H1 (cell line): Measurements from ENCODE around the gene PCP4. TPM values are rescaled to one million over a fixed set of nuclear protein-coding genes. Genes with fewer than 3 reads are reported as not detected.

Experiments
- CTCF ChIA-PET: fragments of 300-600 bp; sonication (Branson Sonifier 250); formaldehyde crosslinking; loops from one replicate; lab custom pipeline; 2021; ENCODE audit not compliant: partially characterized antibody; lab: Charles Lee
- POLR2A ChIA-PET: fragments of 300-600 bp; sonication (Branson Sonifier 250); formaldehyde crosslinking; loops from one replicate; lab custom pipeline; 2021; ENCODE audit warnings: inconsistent platforms; ENCODE audit not compliant: partially characterized antibody; lab: Charles Lee
- DNase-seq, 2 experiments: peaks; one replicate each; pipeline versions ENCODE4 v3.0.0 to v3.0.0-alpha.2; 2010 to 2022; ENCODE audit warnings: low spot score in 2 of 2, low read depth in 1 of 2, mixed read lengths in 1 of 2
- FAIRE-seq: peaks from 2 replicates; lab custom pipeline; 2011; peaks lifted over from hg19 to GRCh38; lab: Jason Lieb, UNC
- H2AFZ ChIP-seq: 2 replicates; pipeline ENCODE4 v1.8.1; 2012; ENCODE audit warnings: low read length, inconsistent platforms
- H2AK5ac ChIP-seq: 2 replicates; pipeline ENCODE4 v1.6.1; 2013; ENCODE audit warnings: low read depth, low read length
- H2BK120ac ChIP-seq: replicated peaks from 2 replicates; pipeline ENCODE3; 2013; ENCODE audit warnings: low read depth, low read length, inconsistent platforms
- H2BK12ac ChIP-seq: 2 replicates; pipeline ENCODE4 v1.6.1; 2013; ENCODE audit warnings: low read depth, low read length
- H2BK15ac ChIP-seq: 2 replicates; pipeline ENCODE4 v1.6.1; 2013; ENCODE audit warnings: low read length
- H2BK20ac ChIP-seq: 2 replicates; pipeline ENCODE4 v1.6.1; 2013; ENCODE audit warnings: low read length
- H2BK5ac ChIP-seq: 2 replicates; pipeline ENCODE4 v1.6.1; 2013; ENCODE audit warnings: low read depth, low read length
- H3K14ac ChIP-seq: 2 replicates; pipeline ENCODE4 v1.6.1; 2013; ENCODE audit warnings: inconsistent platforms; ENCODE audit not compliant: insufficient read length
- H3K18ac ChIP-seq: 2 replicates; pipeline ENCODE4 v1.6.1; 2013; ENCODE audit warnings: low read length; ENCODE audit errors: extremely low read depth
- H3K23ac ChIP-seq: 2 replicates; pipeline ENCODE4 v1.6.1; 2013; ENCODE audit warnings: inconsistent platforms; ENCODE audit not compliant: insufficient read length
- H3K23me2 ChIP-seq: 2 replicates; pipeline ENCODE4 v1.6.1; 2013; ENCODE audit warnings: low read depth, low read length
- H3K27ac ChIP-seq: 2 replicates; pipeline ENCODE4 v1.6.1; 2011; ENCODE audit warnings: low read depth, low read length, inconsistent platforms
- H3K27me3 ChIP-seq, 4 experiments: replicated peaks in 1 of 4; 1 replicate in 1 of 4; 2 replicates in 3 of 4; pipeline versions ENCODE4 v1.6.1 to v1.8.1; 2011 to 2013; ENCODE audit warnings: low read length in 3 of 4, mild to moderate bottlenecking in 3 of 4, inconsistent platforms in 2 of 4, mixed read lengths in 2 of 4, moderate library complexity in 1 of 4; ENCODE audit not compliant: control insufficient read depth in 3 of 4, insufficient read depth in 3 of 4; ENCODE audit errors: extremely low read depth in 1 of 4
- H3K36me3 ChIP-seq, 4 experiments: 2 replicates each; pipeline versions ENCODE4 v1.6.1 to v1.8.1; 2011 to 2013; ENCODE audit warnings: mild to moderate bottlenecking in 4 of 4, low read length in 3 of 4, moderate library complexity in 2 of 4, control low read depth in 1 of 4, inconsistent platforms in 1 of 4; ENCODE audit not compliant: insufficient read depth in 4 of 4, control insufficient read depth in 2 of 4
- H3K4ac ChIP-seq: replicated peaks from 2 replicates; pipeline ENCODE3; 2013; ENCODE audit warnings: low read length, low read depth, mixed read lengths, inconsistent platforms; ENCODE audit not compliant: insufficient read length
- H3K4me1 ChIP-seq, 4 experiments: replicated peaks in 1 of 4; 1 replicate in 1 of 4; 2 replicates in 3 of 4; pipeline versions ENCODE4 v1.6.1 to v1.8.1; 2011 to 2013; ENCODE audit warnings: low read length in 3 of 4, inconsistent platforms in 2 of 4, mixed read lengths in 1 of 4; ENCODE audit not compliant: insufficient read depth in 4 of 4, control insufficient read depth in 3 of 4
- H3K4me2 ChIP-seq, 2 experiments: 2 replicates each; pipeline versions ENCODE4 v1.6.1 to v1.8.1; 2011 to 2013; ENCODE audit warnings: low read depth in 2 of 2, low read length in 2 of 2, control low read depth in 1 of 2, inconsistent platforms in 1 of 2, mild to moderate bottlenecking in 1 of 2; ENCODE audit not compliant: insufficient read depth in 1 of 2
- H3K4me3 ChIP-seq, 4 experiments: fragments of 200-600, 300-600 bp in 1 of 4; sonication (generic), shearing (Covaris generic), sonication (Bioruptor Twin) in 1 of 4; 2 replicates each; pipeline versions ENCODE4 v1.5.1 to v1.8.1; 2011 to 2016; ENCODE audit warnings: low read length in 4 of 4, low read depth in 3 of 4, control low read depth in 2 of 4, inconsistent platforms in 2 of 4, mild to moderate bottlenecking in 2 of 4, mixed read lengths in 1 of 4, moderate library complexity in 1 of 4; ENCODE audit not compliant: insufficient read depth in 2 of 4; ENCODE audit errors: extremely low read depth in 1 of 4
- H3K56ac ChIP-seq: replicated peaks from 2 replicates; pipeline ENCODE3; 2013; ENCODE audit warnings: low read depth, mild to moderate bottlenecking, mixed read lengths, low read length, inconsistent platforms; ENCODE audit not compliant: insufficient read length
- H3K79me1 ChIP-seq: 2 replicates; pipeline ENCODE4 v1.6.1; 2013; ENCODE audit warnings: low read depth, low read length, control low read depth
- H3K79me2 ChIP-seq, 2 experiments: 2 replicates each; pipeline versions ENCODE4 v1.6.1 to v1.8.1; 2012 to 2013; ENCODE audit warnings: low read length in 2 of 2, mild to moderate bottlenecking in 2 of 2, inconsistent platforms in 1 of 2; ENCODE audit not compliant: insufficient read depth in 2 of 2, control insufficient read depth in 1 of 2
- H3K9ac ChIP-seq, 4 experiments: replicated peaks in 1 of 4; 1 replicate in 1 of 4; 2 replicates in 3 of 4; pipeline versions ENCODE4 v1.6.1 to v1.8.1; 2011 to 2013; ENCODE audit warnings: low read depth in 3 of 4, low read length in 3 of 4, control low read depth in 2 of 4, mild to moderate bottlenecking in 2 of 4, moderate library complexity in 2 of 4, inconsistent platforms in 1 of 4; ENCODE audit errors: extremely low read depth in 1 of 4
- H3K9me3 ChIP-seq, 2 experiments: 2 replicates each; pipeline versions ENCODE4 v1.6.1 to v1.8.1; 2012 to 2013; ENCODE audit warnings: mild to moderate bottlenecking in 2 of 2, moderate library complexity in 2 of 2, control low read depth in 1 of 2, inconsistent platforms in 1 of 2, low read depth in 1 of 2, low read length in 1 of 2, mixed read lengths in 1 of 2; ENCODE audit not compliant: insufficient read depth in 2 of 2
- H4K20me1 ChIP-seq, 2 experiments: replicated peaks in 1 of 2; 2 replicates each; pipeline versions ENCODE3 to v1.8.1; 2011 to 2013; ENCODE audit warnings: inconsistent platforms in 2 of 2, low read length in 2 of 2, mild to moderate bottlenecking in 1 of 2; ENCODE audit not compliant: insufficient read depth in 2 of 2, control insufficient read depth in 1 of 2
- H4K5ac ChIP-seq: 2 replicates; pipeline ENCODE4 v1.6.1; 2013; ENCODE audit warnings: low read length, low read depth, mixed read lengths, inconsistent platforms; ENCODE audit not compliant: insufficient read length
- H4K8ac ChIP-seq: 2 replicates; pipeline ENCODE4 v1.8.0; 2013; ENCODE audit warnings: mild to moderate bottlenecking, moderate library complexity, low read length, inconsistent platforms; ENCODE audit not compliant: insufficient read depth; ENCODE audit errors: extremely low read depth
- H4K91ac ChIP-seq: replicated peaks from 2 replicates; pipeline ENCODE3; 2013; ENCODE audit warnings: low read length, mixed read lengths, inconsistent platforms; ENCODE audit not compliant: insufficient read length
- CEBPB ChIP-seq: IDR thresholded peaks from 2 replicates; pipeline ENCODE4 v1.6.1; 2012; ENCODE audit warnings: low read depth, low read length
- JUND ChIP-seq: IDR thresholded peaks from 2 replicates; pipeline ENCODE4 v1.6.1; 2011; ENCODE audit warnings: mild to moderate bottlenecking, improper control_type of control experiment, low read length
- KDM1A ChIP-seq: fragments of 200-600, 300-600 bp; sonication (generic); IDR thresholded peaks from 2 replicates; pipeline ENCODE4 v1.7.1; 2016; ENCODE audit warnings: mild to moderate bottlenecking, low read length, borderline replicate concordance
- POU5F1 ChIP-seq: IDR thresholded peaks from 2 replicates; pipeline ENCODE4 v1.6.1; 2011; ENCODE audit warnings: low read depth, mild to moderate bottlenecking, low read length, moderate library complexity
- RBBP5 ChIP-seq: IDR thresholded peaks from 2 replicates; pipeline ENCODE4 v1.7.1; 2012; ENCODE audit warnings: low read depth, mild to moderate bottlenecking, inconsistent platforms, low read length, moderate library complexity, borderline replicate concordance
- TEAD4 ChIP-seq: IDR thresholded peaks from 2 replicates; pipeline ENCODE4 v1.6.1; 2012; ENCODE audit warnings: low read depth, low read length, inconsistent platforms, mixed read lengths
- YY1 ChIP-seq: IDR thresholded peaks from 2 replicates; pipeline ENCODE4 v1.6.1; 2011; ENCODE audit warnings: low read depth, mild to moderate bottlenecking, low read length
- WGBS, 2 experiments: shearing (Covaris generic) in 1 of 2; methylation state at CpG; one replicate each; pipeline versions ENCODE4 v1.1.6 to v1.1.7; 2013 to 2015; ENCODE audit warnings: low lambda C conversion rate in 2 of 2, mixed read lengths in 2 of 2, inconsistent platforms in 1 of 2, low coverage in 1 of 2, missing lambda C conversion rate in 1 of 2; ENCODE audit not compliant: insufficient replicate concordance in 2 of 2, insufficient coverage in 1 of 2, insufficient read length in 1 of 2; ENCODE audit errors: extremely low coverage in 1 of 2, missing lambda C conversion rate in 1 of 2; 5-methylcytosine and 5-hydroxymethylcytosine counted together
- polyA plus RNA-seq, 7 experiments: library from polyadenylated mRNA; depleted of rRNA in 3 of 7; stranded (reverse) in 5 of 7; unstranded in 2 of 7; fragments of >200 nt in 5 of 7; fragments of 200-250 nt in 2 of 7; gene quantifications; 1 replicate in 5 of 7; 2 replicates in 1 of 7; 4 replicates in 1 of 7; pipeline versions ENCODE4 v1.2.1 to v1.2.3, GENCODE V29; 2011 to 2013; ENCODE audit warnings: missing spikeins in 2 of 7, mixed read lengths in 2 of 7
- total RNA-seq: library from RNA; stranded (reverse); fragmentation: NEBNext Ultra II Directional; extraction: Animal tissue kit (Norgen Biotek cat#: 25700); gene quantifications from 2 replicates; pipeline ENCODE4 v1.2.1, GENCODE V29; 2021

Gene PCP4
- total and polyA plus RNA-seq, 2 of the 8 experiments (the other 6 are each of a cell fraction or from before 2014, with no cell fraction given), result 1.8 to 2.4 TPM

GRCh38 chr21:39972471-39972870, 105.2 kb downstream of the PCP4 start:
- no peak overlapping the region for H3K4ac ChIP-seq
- no peak overlapping the region for H3K23ac ChIP-seq
- H3K23me2 ChIP-seq, result no peaks in the 10 kb centered on the region
- H2BK20ac ChIP-seq, result no peak overlapping the region
- no peaks in the 10 kb centered on the region for H3K4me1 ChIP-seq
- no peak overlapping the region for H2AK5ac ChIP-seq
- no peak overlapping the region for H3K18ac ChIP-seq
- 93% methylated on average over 4 of the region's 4 CpGs; no CpG with 5 or more reads in 1 of the 2 experiments for WGBS, 2 experiments
- CTCF ChIA-PET, result interaction anchor here (1.1 kb wide), 1 partner anchor 148 kb away, joined by 3 read pairs; no protein-coding TSS in a partner anchor
- H3K79me2 ChIP-seq, result no peaks in the 10 kb centered on the region
- no peaks in the 10 kb centered on the region for H3K79me1 ChIP-seq
- no peak overlapping the region for H4K91ac ChIP-seq
- H3K4me3 ChIP-seq, result no peak overlapping the region
- no peak overlapping the region for H3K4me2 ChIP-seq
- DNase-seq (no peak), FAIRE-seq (no peak)
- no peak for TF ChIP-seq CEBPB
- TF ChIP-seq POU5F1, result no peak
- no peak for TF ChIP-seq TEAD4
- TF ChIP-seq RBBP5, result no peak
- no peak for TF ChIP-seq YY1
- no peak for TF ChIP-seq KDM1A
- TF ChIP-seq JUND, result no peak
- H2AFZ ChIP-seq, result no peak overlapping the region
- no peaks in the 10 kb centered on the region for H3K27me3 ChIP-seq
- H3K9me3 ChIP-seq, result no peaks in the 10 kb centered on the region
- no peak overlapping the region for H3K27ac ChIP-seq
- H4K20me1 ChIP-seq, result no peaks in the 10 kb centered on the region
- no peak overlapping the region for H4K8ac ChIP-seq
- H3K36me3 ChIP-seq, result no peaks in the 10 kb centered on the region
- H3K14ac ChIP-seq, result no peak overlapping the region
- no peak overlapping the region for H2BK120ac ChIP-seq
- H3K9ac ChIP-seq, result no peak overlapping the region
- no peak overlapping the region for H2BK15ac ChIP-seq
- POLR2A ChIA-PET, result no interaction called here
- no peak overlapping the region for H2BK5ac ChIP-seq
- no peak overlapping the region for H2BK12ac ChIP-seq
- no peak overlapping the region for H4K5ac ChIP-seq
- no peak overlapping the region for H3K56ac ChIP-seq
